ENCODE measurements around the gene IGF2.

IGF2 gene

DNA sequence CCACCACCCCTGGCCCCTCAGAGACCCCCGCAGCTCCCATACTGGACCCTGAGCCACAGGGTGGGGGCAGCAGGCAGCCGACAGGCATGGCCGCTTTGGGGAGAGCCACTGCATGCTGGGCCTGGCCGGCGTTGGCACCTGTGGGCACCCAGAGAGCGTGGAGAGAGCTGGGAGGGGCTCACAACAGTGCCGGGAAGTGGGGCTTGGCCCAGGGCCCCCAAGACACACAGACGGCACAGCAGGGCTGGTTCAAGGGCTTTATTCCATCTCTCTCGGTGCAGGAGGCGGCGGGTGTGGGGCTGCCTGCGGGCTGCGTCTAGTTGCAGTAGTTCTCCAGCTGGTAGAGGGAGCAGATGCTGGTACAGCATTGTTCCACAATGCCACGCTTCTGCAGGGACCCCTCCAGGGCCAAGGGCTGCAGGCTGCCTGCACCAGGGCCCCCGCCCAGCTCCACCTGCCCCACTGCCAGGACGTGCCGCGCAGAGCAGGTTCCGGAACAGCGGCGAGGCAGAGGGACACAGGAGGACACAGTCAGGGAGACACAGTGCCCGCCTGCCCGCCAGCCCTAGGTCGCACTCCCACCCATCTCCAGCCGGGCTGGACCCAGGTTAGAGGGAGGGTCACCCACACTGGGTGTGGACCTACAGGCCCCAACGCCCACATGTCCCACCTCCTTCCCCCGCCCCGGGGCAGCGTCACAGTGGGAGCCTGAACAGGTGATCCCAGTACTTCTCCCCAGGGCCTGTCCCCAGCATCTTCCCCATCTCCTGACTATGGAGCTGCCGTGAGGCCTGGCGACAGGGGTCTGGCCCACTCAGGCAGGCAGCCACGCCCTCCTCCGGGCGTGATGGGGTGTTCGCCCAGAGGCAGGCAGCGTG, 20.6 kb upstream of the IGF2 start:
- TF ChIP-seq, protein P1, sequence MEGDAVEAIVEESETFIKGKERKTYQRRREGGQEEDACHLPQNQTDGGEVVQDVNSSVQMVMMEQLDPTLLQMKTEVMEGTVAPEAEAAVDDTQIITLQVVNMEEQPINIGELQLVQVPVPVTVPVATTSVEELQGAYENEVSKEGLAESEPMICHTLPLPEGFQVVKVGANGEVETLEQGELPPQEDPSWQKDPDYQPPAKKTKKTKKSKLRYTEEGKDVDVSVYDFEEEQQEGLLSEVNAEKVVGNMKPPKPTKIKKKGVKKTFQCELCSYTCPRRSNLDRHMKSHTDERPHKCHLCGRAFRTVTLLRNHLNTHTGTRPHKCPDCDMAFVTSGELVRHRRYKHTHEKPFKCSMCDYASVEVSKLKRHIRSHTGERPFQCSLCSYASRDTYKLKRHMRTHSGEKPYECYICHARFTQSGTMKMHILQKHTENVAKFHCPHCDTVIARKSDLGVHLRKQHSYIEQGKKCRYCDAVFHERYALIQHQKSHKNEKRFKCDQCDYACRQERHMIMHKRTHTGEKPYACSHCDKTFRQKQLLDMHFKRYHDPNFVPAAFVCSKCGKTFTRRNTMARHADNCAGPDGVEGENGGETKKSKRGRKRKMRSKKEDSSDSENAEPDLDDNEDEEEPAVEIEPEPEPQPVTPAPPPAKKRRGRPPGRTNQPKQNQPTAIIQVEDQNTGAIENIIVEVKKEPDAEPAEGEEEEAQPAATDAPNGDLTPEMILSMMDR (IDR thresholded peaks at IDR 0.05; ENCODE audit: control insufficient read depth, insufficient read depth, low read depth, low read length, missing control alignments), result no peak
- DNase-seq (ENCODE audit: low read depth), result no peak

DNA sequence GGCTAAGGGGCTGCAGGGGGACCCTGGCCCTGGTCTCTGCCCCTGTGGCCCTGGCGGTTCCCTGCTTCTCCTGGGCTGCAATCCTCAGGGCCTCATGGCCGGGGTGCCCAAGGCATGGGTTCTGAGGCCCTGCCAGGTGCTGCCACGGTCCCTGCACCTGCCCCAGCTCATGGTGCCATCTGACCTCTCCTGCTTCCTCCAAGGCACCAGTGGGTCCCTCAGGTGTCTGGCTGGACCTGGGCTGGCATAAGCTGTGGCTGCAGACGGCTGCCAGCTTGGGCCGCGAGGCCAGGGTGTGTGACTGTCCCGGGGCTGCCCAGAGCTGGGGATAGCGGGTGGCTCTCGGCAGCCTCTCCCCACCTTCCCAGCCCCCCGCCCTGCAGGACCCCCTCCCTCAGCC, 19.8 kb upstream of the IGF2 start:
- TF ChIP-seq, protein P1 (IDR thresholded peaks at IDR 0.05; ENCODE audit: control insufficient read depth, insufficient read depth, low read depth, low read length, missing control alignments), result no peak
- no peak overlapping the region for H3K4me3 ChIP-seq (ENCODE audit: control insufficient read depth, low read depth, low read length)

More for the DNA sequence above, 20.6 kb upstream of the IGF2 start:
- no peak overlapping the region for H3K4me3 ChIP-seq (ENCODE audit: control insufficient read depth, low read depth, low read length)

DNA sequence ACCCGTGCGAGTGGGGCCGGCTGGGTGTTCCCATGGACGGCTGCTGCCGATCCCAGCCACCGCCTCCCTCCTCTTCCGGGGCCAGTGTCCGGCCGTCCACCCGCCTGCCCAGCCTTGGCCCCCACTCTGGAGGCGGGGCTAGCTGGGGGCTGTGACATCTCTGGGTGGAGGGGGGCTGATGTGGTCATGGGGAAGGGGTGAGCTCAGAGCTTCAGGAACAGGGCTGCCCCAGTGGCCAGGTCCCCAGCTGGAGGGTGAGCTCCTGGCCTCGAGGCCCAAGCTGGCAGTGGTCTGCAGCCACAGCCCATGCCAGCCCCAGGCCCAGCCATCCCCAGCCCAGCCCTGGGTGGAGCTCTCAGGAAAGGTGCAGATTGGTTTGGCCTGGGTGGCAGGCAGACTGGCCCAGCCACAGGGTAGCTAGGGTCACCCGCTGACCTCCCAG, 19.1 kb upstream of the IGF2 start:
- DNase-seq (ENCODE audit: low read depth), result no peak
- H3K4me3 ChIP-seq (ENCODE audit: control insufficient read depth, low read depth, low read length), result no peak overlapping the region
- TF ChIP-seq, protein P1 (IDR thresholded peaks at IDR 0.05; ENCODE audit: control insufficient read depth, insufficient read depth, low read depth, low read length, missing control alignments), result no peak

More for the DNA sequence above, 19.8 kb upstream of the IGF2 start:
- no peak for DNase-seq (ENCODE audit: low read depth)

DNA sequence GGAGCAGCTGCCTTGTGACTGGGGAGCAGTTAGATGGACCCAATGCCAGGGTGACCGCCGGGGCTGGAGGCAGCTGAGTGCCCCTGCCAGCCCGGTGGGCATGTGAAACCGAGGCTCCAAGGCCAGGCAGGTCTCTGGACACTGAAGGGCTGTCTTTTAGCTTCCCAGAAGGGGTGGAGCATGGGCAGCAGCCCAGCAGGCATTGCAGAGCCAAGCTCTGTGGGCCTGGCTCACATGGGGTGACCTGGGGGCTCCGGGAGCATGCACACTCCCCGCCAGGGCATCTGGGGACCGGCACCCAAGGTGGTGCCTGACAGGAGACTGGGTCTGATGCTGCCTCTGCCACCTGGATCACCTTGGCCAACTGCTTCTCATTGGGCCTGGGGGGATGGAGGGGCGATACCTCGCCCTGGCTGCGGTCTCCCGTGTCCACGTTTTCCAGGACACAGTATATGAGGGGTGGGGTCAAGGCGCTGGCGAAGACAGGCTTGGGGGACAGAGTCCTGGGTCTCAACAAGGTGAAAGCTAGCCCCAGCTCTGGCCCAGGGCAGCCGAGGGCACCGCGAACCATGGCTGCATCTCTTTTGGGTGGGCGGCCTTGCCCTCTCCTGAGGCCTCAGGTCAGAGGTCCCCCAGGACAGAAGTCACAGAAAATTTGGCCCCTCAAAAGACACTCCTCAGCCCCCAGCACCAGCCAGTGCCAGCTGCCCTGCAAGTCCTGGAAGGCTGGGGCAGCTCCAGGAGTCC, 18.3 kb upstream of the IGF2 start:
- no peak overlapping the region for H3K4me3 ChIP-seq (ENCODE audit: control insufficient read depth, low read depth, low read length)
- TF ChIP-seq, protein P1 (IDR thresholded peaks at IDR 0.05; ENCODE audit: control insufficient read depth, insufficient read depth, low read depth, low read length, missing control alignments), result no peak
- no peak for DNase-seq (ENCODE audit: low read depth)

DNA sequence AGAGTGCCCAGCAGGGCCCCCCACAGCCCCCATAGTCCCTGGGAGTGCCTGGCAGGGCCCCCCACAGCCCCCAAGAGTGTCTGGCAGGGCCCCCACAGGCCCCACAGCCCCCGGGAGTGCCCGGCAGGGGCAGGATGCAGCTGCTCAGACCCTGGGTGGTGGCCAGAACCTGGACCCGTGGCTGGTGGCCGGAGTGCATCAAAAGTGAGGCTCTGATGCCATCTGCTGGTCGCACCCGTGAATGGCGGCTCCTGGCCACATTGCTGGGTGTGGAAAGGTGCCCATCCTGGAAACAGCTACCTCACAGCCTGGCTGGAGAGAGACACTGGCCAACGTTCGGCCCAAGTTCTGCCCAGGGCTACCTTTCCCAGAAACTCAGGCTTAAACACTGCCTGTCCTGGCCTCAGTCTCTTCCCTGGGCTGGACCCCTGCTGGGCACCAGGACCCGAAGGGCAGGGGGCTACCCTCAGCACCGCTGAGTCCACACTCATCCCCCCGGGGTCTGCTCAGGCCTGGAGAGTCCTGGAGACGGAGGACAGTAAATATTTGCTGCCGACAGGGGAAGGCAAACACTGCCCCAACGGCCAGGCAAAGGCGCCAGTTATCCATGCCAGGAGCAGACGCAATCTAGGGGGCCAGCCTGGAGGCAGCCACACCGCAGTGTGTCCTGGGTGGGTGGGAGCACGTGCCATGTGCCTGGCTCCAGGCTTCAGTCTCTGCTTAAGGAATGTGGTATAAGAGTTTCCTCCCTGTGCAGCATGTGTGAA, 17.4 kb upstream of the IGF2 start:
- TF ChIP-seq, protein P1 (IDR thresholded peaks at IDR 0.05; ENCODE audit: control insufficient read depth, insufficient read depth, low read depth, low read length, missing control alignments), result peak; percentile 86
- no peak overlapping the region for H3K4me3 ChIP-seq (ENCODE audit: control insufficient read depth, low read depth, low read length)
- DNase-seq (ENCODE audit: low read depth), result no peak

DNA sequence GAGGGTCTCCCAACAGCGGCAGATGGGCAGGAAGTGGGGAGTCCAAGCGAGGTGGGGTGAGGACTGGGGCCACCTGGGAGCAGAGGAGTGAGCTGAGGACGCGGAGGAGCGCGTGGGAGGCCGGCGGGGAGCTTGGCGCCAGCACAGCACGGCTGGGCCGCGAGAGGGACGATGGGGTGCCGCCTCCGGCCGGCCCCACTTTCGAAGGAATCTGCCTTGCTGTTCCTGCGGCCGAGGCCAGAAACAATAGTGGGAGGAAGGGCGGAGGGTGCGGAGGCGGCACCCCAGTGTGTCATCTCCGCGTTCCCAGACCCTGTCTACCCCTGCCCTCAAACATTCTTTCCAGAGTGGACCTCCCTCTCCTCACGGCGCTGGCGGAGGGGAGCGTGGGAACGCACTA, 16.3 kb upstream of the IGF2 start:
- TF ChIP-seq, protein P1 (IDR thresholded peaks at IDR 0.05; ENCODE audit: control insufficient read depth, insufficient read depth, low read depth, low read length, missing control alignments), result no peak
- no peak for DNase-seq (ENCODE audit: low read depth)
- H3K4me3 ChIP-seq (ENCODE audit: control insufficient read depth, low read depth, low read length), result no peak overlapping the region

All from AG09309 (cell line).